ENCODE results near the gene CDK5RAP1. TPM values are rescaled to one million over a fixed set of nuclear protein-coding genes. Genes with fewer than 3 reads are reported as not detected.

The CDK5RAP1 gene
- total and polyA plus RNA-seq, 2 of the 8 experiments (the other 6 are each of a cell fraction or from before 2014, with no cell fraction given): 37.8 to 46.6 TPM

DNA sequence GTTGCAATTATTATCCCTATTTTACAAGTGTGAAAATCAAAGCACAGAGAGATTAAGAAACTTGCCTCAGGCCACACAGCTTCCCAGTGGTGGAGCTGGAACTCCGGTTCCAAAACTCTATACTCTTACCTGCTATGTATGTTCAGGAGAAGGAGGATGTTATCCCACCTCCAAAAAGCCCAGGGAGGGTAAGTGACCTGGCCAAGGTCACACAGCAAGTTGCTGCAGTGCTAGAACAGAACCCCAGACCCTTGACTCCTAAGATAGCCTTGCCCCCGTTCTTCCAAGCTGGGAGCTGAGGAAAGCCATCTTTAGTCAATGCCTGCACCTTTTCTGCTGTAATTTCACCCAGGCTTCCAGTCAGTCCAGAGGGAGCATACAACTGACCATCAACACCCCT, 76.0 kb downstream of the CDK5RAP1 start (continued):
- TF ChIP-seq, protein P1, sequence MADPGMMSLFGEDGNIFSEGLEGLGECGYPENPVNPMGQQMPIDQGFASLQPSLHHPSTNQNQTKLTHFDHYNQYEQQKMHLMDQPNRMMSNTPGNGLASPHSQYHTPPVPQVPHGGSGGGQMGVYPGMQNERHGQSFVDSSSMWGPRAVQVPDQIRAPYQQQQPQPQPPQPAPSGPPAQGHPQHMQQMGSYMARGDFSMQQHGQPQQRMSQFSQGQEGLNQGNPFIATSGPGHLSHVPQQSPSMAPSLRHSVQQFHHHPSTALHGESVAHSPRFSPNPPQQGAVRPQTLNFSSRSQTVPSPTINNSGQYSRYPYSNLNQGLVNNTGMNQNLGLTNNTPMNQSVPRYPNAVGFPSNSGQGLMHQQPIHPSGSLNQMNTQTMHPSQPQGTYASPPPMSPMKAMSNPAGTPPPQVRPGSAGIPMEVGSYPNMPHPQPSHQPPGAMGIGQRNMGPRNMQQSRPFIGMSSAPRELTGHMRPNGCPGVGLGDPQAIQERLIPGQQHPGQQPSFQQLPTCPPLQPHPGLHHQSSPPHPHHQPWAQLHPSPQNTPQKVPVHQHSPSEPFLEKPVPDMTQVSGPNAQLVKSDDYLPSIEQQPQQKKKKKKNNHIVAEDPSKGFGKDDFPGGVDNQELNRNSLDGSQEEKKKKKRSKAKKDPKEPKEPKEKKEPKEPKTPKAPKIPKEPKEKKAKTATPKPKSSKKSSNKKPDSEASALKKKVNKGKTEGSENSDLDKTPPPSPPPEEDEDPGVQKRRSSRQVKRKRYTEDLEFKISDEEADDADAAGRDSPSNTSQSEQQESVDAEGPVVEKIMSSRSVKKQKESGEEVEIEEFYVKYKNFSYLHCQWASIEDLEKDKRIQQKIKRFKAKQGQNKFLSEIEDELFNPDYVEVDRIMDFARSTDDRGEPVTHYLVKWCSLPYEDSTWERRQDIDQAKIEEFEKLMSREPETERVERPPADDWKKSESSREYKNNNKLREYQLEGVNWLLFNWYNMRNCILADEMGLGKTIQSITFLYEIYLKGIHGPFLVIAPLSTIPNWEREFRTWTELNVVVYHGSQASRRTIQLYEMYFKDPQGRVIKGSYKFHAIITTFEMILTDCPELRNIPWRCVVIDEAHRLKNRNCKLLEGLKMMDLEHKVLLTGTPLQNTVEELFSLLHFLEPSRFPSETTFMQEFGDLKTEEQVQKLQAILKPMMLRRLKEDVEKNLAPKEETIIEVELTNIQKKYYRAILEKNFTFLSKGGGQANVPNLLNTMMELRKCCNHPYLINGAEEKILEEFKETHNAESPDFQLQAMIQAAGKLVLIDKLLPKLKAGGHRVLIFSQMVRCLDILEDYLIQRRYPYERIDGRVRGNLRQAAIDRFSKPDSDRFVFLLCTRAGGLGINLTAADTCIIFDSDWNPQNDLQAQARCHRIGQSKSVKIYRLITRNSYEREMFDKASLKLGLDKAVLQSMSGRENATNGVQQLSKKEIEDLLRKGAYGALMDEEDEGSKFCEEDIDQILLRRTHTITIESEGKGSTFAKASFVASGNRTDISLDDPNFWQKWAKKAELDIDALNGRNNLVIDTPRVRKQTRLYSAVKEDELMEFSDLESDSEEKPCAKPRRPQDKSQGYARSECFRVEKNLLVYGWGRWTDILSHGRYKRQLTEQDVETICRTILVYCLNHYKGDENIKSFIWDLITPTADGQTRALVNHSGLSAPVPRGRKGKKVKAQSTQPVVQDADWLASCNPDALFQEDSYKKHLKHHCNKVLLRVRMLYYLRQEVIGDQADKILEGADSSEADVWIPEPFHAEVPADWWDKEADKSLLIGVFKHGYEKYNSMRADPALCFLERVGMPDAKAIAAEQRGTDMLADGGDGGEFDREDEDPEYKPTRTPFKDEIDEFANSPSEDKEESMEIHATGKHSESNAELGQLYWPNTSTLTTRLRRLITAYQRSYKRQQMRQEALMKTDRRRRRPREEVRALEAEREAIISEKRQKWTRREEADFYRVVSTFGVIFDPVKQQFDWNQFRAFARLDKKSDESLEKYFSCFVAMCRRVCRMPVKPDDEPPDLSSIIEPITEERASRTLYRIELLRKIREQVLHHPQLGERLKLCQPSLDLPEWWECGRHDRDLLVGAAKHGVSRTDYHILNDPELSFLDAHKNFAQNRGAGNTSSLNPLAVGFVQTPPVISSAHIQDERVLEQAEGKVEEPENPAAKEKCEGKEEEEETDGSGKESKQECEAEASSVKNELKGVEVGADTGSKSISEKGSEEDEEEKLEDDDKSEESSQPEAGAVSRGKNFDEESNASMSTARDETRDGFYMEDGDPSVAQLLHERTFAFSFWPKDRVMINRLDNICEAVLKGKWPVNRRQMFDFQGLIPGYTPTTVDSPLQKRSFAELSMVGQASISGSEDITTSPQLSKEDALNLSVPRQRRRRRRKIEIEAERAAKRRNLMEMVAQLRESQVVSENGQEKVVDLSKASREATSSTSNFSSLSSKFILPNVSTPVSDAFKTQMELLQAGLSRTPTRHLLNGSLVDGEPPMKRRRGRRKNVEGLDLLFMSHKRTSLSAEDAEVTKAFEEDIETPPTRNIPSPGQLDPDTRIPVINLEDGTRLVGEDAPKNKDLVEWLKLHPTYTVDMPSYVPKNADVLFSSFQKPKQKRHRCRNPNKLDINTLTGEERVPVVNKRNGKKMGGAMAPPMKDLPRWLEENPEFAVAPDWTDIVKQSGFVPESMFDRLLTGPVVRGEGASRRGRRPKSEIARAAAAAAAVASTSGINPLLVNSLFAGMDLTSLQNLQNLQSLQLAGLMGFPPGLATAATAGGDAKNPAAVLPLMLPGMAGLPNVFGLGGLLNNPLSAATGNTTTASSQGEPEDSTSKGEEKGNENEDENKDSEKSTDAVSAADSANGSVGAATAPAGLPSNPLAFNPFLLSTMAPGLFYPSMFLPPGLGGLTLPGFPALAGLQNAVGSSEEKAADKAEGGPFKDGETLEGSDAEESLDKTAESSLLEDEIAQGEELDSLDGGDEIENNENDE (IDR thresholded peaks at IDR 0.05; ENCODE audit: insufficient replicate concordance, low read length): no peak
- no peak for TF ChIP-seq SP2 (IDR thresholded peaks at IDR 0.05; ENCODE audit: low read length)
- TF ChIP-seq CBX8 (IDR thresholded peaks at IDR 0.05; ENCODE audit: borderline replicate concordance, low read depth, low read length): no peak
- TF ChIP-seq CHD2 (IDR thresholded peaks at IDR 0.05; ENCODE audit: low read length): no peak

Measured in H1 (cell line).